H9 (cell line): ENCODE measurements around the gene ORMDL1. TPM values are rescaled to one million over a fixed set of nuclear protein-coding genes. Genes with fewer than 3 reads are reported as not detected.

Experiments used
- DNase-seq: peaks from one replicate; pipeline ENCODE4 v3.0.0-alpha.2; 2017
- H2AFZ ChIP-seq: one replicate; pipeline ENCODE4 v1.6.1; 2013; ENCODE audit warnings: mild to moderate bottlenecking, low read length, control low read depth, moderate library complexity
- H2AK5ac ChIP-seq: 2 replicates; pipeline ENCODE4 v1.6.1; 2013; ENCODE audit warnings: low read length, control low read depth, mixed read lengths; ENCODE audit not compliant: insufficient read length
- H2BK120ac ChIP-seq: one replicate; pipeline ENCODE4 v1.6.1; 2013; ENCODE audit warnings: low read depth, mild to moderate bottlenecking, low read length, control low read depth, inconsistent platforms; ENCODE audit not compliant: poor library complexity, severe bottlenecking
- H2BK12ac ChIP-seq: 2 replicates; pipeline ENCODE4 v1.6.1; 2013; ENCODE audit warnings: low read length, control low read depth, mixed read lengths, low read depth; ENCODE audit not compliant: insufficient read length
- H2BK15ac ChIP-seq: 2 replicates; pipeline ENCODE4 v1.6.1; 2013; ENCODE audit warnings: low read depth, low read length, control low read depth
- H2BK20ac ChIP-seq: one replicate; pipeline ENCODE4 v1.6.1; 2013; ENCODE audit warnings: low read depth, mild to moderate bottlenecking, low read length, control low read depth, inconsistent platforms; ENCODE audit not compliant: poor library complexity, severe bottlenecking
- H2BK5ac ChIP-seq: 2 replicates; pipeline ENCODE4 v1.6.1; 2013; ENCODE audit warnings: low read length, control low read depth, mixed read lengths; ENCODE audit not compliant: insufficient read length
- H3K14ac ChIP-seq: 2 replicates; pipeline ENCODE4 v1.6.1; 2013; ENCODE audit warnings: low read length, control low read depth; ENCODE audit not compliant: insufficient read depth
- H3K18ac ChIP-seq: 2 replicates; pipeline ENCODE4 v1.6.1; 2013; ENCODE audit warnings: low read depth, mild to moderate bottlenecking, mixed read lengths, low read length, control low read depth; ENCODE audit not compliant: insufficient read length
- H3K23ac ChIP-seq: 2 replicates; pipeline ENCODE4 v1.6.1; 2013; ENCODE audit warnings: low read length, control low read depth, mixed read lengths, low read depth; ENCODE audit not compliant: insufficient read length
- H3K23me2 ChIP-seq: 2 replicates; pipeline ENCODE4 v1.6.1; 2013; ENCODE audit warnings: low read depth, mild to moderate bottlenecking, mixed read lengths, low read length, control low read depth; ENCODE audit not compliant: insufficient read length, poor library complexity, severe bottlenecking
- H3K27ac ChIP-seq: 2 replicates; pipeline ENCODE4 v1.5.1; 2013; ENCODE audit warnings: low read length, control low read depth, mixed read lengths, low read depth; ENCODE audit not compliant: insufficient read length
- H3K27me3 ChIP-seq: 2 replicates; pipeline ENCODE4 v1.6.1; 2013; ENCODE audit warnings: low read length, control low read depth, inconsistent platforms; ENCODE audit not compliant: insufficient read depth
- H3K4ac ChIP-seq: 2 replicates; pipeline ENCODE4 v1.6.1; 2013; ENCODE audit warnings: low read depth, mild to moderate bottlenecking, control low read depth, inconsistent platforms, low read length, moderate library complexity
- H3K4me1 ChIP-seq: 2 replicates; pipeline ENCODE4 v1.6.1; 2013; ENCODE audit warnings: low read length, control low read depth, inconsistent platforms; ENCODE audit not compliant: insufficient read depth
- H3K4me2 ChIP-seq: 2 replicates; pipeline ENCODE4 v1.6.1; 2013; ENCODE audit warnings: low read length, control low read depth, mixed read lengths; ENCODE audit not compliant: insufficient read length, insufficient read depth
- H3K56ac ChIP-seq: 2 replicates; pipeline ENCODE4 v1.6.1; 2013; ENCODE audit warnings: low read depth, mild to moderate bottlenecking, mixed read lengths, low read length, control low read depth; ENCODE audit not compliant: insufficient read length
- H3K79me1 ChIP-seq: 2 replicates; pipeline ENCODE4 v1.6.1; 2013; ENCODE audit warnings: low read depth, mild to moderate bottlenecking, moderate library complexity, low read length, control low read depth, inconsistent platforms; ENCODE audit not compliant: insufficient read depth, poor library complexity, severe bottlenecking
- H3K79me2 ChIP-seq: 2 replicates; pipeline ENCODE4 v1.6.1; 2013; ENCODE audit warnings: low read length, control low read depth, inconsistent platforms; ENCODE audit not compliant: insufficient read depth
- H3K9ac ChIP-seq: 2 replicates; pipeline ENCODE4 v1.6.1; 2013; ENCODE audit warnings: low read length, control low read depth, mixed read lengths; ENCODE audit not compliant: insufficient read length; ENCODE audit errors: extremely low read depth
- H3K9me3 ChIP-seq: one replicate; pipeline ENCODE4 v1.6.1; 2013; ENCODE audit warnings: low read depth, low read length, inconsistent platforms; ENCODE audit not compliant: control insufficient read depth
- H3T11ph ChIP-seq: one replicate; pipeline ENCODE4 v1.6.1; 2013; ENCODE audit warnings: mild to moderate bottlenecking, low read length, control low read depth, inconsistent platforms
- H4K20me1 ChIP-seq: one replicate; pipeline ENCODE4 v1.6.1; 2013; ENCODE audit not compliant: control insufficient read depth, insufficient read length, insufficient read depth
- H4K5ac ChIP-seq: 2 replicates; pipeline ENCODE4 v1.6.1; 2013; ENCODE audit warnings: low read depth, mild to moderate bottlenecking, mixed read lengths, low read length, control low read depth; ENCODE audit not compliant: insufficient read length
- H4K8ac ChIP-seq: replicated peaks from 2 replicates; pipeline ENCODE4 v1.6.1; 2013; ENCODE audit warnings: low read length, control low read depth, mixed read lengths, low read depth; ENCODE audit not compliant: insufficient read length
- H4K91ac ChIP-seq: 2 replicates; pipeline ENCODE4 v1.6.1; 2013; ENCODE audit warnings: low read depth, mild to moderate bottlenecking, moderate library complexity, mixed read lengths, low read length, control low read depth; ENCODE audit not compliant: insufficient read length
- H3K27ac Mint-ChIP-seq, 3 experiments: 2 replicates in 2 of 3; 3 replicates in 1 of 3; pipeline ENCODE4 v1.8.0; 2020 to 2021; ENCODE audit warnings: mixed read lengths in 3 of 3, mild to moderate bottlenecking in 1 of 3, moderate library complexity in 1 of 3
- H3K27me3 Mint-ChIP-seq: 2 replicates; pipeline ENCODE4 v1.8.0; 2021; ENCODE audit warnings: low read depth, mild to moderate bottlenecking, moderate library complexity, mixed read lengths
- H3K36me3 Mint-ChIP-seq, 3 experiments: 2 replicates in 2 of 3; 3 replicates in 1 of 3; pipeline ENCODE4 v1.8.0; 2020 to 2021; ENCODE audit warnings: low read depth in 3 of 3, mixed read lengths in 3 of 3; ENCODE audit not compliant: insufficient read depth in 1 of 3
- H3K4me1 Mint-ChIP-seq, 2 experiments: 2 replicates each; pipeline ENCODE4 v1.8.0; 2020; ENCODE audit warnings: mixed read lengths in 2 of 2
- H3K4me3 Mint-ChIP-seq, 2 experiments: 2 replicates in 1 of 2; 3 replicates in 1 of 2; pipeline ENCODE4 v1.8.0; 2020 to 2021; ENCODE audit warnings: mild to moderate bottlenecking in 2 of 2, mixed read lengths in 2 of 2, moderate library complexity in 1 of 2
- H3K9me3 Mint-ChIP-seq, 2 experiments: 2 replicates in 1 of 2; 3 replicates in 1 of 2; pipeline ENCODE4 v1.8.0; 2020; ENCODE audit warnings: mild to moderate bottlenecking in 2 of 2, mixed read lengths in 2 of 2, moderate library complexity in 1 of 2
- CTCF ChIP-seq: fragments of 200-600 bp; sonication (generic); conservative IDR thresholded peaks from 3 replicates; pipeline ENCODE4 v1.8.0; 2021; ENCODE audit warnings: antibody characterized with exemption, mild to moderate bottlenecking
- total RNA-seq: library from RNA; stranded (reverse); gene quantifications from 2 replicates; pipeline ENCODE4 v1.2.1, GENCODE V29; 2021

ORMDL1 gene
- total RNA-seq, 1 experiment from 2014 or later, result 59.7 TPM

- Histone ChIP-seq H3K4me1 (no peaks in the 10 kb centered on the region), H3K23ac (no peak overlapping the region), H3K14ac (no peak overlapping the region), H3K4me2 (no peak overlapping the region), H3K4ac (no peak overlapping the region), H2AFZ (no peak overlapping the region), H2BK20ac (no peak overlapping the region), H3K23me2 (no peaks in the 10 kb centered on the region), H2AK5ac (no peak overlapping the region), H4K91ac (no peak overlapping the region), H4K20me1 (no peaks in the 10 kb centered on the region), H2BK12ac (no peak overlapping the region), H3K27me3 (no peaks in the 10 kb centered on the region), H4K5ac (no peak overlapping the region), H3K27ac (no peak overlapping the region), H3K56ac (no peak overlapping the region), H3K9me3 (no peaks in the 10 kb centered on the region), H2BK5ac (no peak overlapping the region), H3K79me1 (no peaks in the 10 kb centered on the region), H2BK15ac (no peak overlapping the region), H3K9ac (no peak overlapping the region), H3K79me2 (no peaks in the 10 kb centered on the region), H3K18ac (no peak overlapping the region), H4K8ac (no peak overlapping the region), H3T11ph (no peak overlapping the region), H2BK120ac (no peak overlapping the region)
- Mint-ChIP-seq H3K4me1 (no peaks in the 10 kb centered on the region), H3K27ac (no peak overlapping the region), H3K27me3 (no peaks in the 10 kb centered on the region), H3K36me3 (no peaks in the 10 kb centered on the region), H3K4me3 (no peak overlapping the region), H3K9me3 (peaks cover 0 to 2% of the 10 kb centered on the region in 2 experiments; a peak in 1 of 5 replicates)
- no peak for DNase-seq
- no peak for TF ChIP-seq CTCF
Measured at GRCh38 chr2:189723192-189723591, 60.9 kb downstream of the ORMDL1 start.

Other genes starting within 250 kb of the ORMDL1 start
- gene SLC40A1, start 203.6 kb downstream of the ORMDL1 start, total RNA-seq, result not detected in 2 replicates
- 48.5 TPM in 2 replicates for gene ASNSD1, start 122.9 kb downstream of the ORMDL1 start, total RNA-seq
- gene ANKAR, start 109.7 kb downstream of the ORMDL1 start, total RNA-seq, result 1.6 and 2.0 TPM in 2 replicates
- 10.1 and 10.7 TPM in 2 replicates for gene OSGEPL1, start 21.5 kb downstream of the ORMDL1 start, total RNA-seq
- 41.7 and 47.2 TPM in 2 replicates for gene PMS1, start 111 bp upstream of the ORMDL1 start, total RNA-seq